NCI-H510A (cell line): ENCODE data around the gene NDUFV1.
A peak's percentile ranks its signal among the peaks of the same experiment; 100 is the strongest.
"Not testable (repeated sequence)": the region's sequence is repeated elsewhere in the genome, so short reads cannot be mapped to it uniquely, and the experiment has no call there.

Experiments
- DNase-seq: peaks from one replicate; lab custom pipeline; 2025; lab: John Stamatoyannopoulos, UW

NDUFV1 gene

DNA sequence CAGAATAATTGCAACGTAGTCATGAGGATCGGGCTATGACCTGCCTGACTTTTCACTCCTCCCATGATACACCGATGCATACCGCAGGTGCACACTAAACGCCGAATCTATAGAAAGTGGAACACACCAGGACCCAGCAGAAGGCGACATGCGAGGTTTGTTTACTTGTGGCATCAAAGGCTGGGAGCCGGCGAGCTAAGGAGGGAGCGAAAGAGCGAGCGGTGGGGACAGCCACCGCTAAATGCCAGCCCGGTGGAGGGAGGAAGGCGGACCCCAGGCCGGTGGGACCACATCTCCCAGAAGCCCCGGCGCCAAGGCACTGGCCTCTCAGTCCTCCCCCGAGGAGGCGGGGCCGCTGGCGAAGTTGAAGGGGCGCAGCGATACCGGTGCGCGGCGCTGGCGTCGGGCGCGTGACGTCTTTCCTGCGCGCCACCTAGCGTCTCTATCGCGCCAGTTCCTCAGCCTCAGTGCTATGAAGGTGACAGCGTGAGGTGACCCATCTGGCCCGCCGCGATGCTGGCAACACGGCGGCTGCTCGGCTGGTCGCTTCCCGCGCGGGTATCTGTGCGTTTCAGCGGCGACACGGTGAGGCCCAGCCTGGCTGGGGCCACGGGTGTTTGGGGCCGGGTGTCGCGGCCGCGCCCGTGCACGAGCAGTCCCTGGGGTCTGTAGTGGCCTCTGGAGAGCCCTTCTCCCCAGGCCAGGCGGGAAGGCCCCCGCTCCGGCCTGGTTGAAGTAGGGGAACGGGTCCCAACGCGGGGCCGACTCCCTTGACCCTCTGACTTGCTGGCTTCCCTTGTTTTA lies at the start of gene NDUFV1:
NDUFV1 (plus strand) TSS at position 445 of the 804 bp plus-strand sequence; CDS start at position 514, 69 bp downstream.
- peak; percentile 97 for DNase-seq

DNA sequence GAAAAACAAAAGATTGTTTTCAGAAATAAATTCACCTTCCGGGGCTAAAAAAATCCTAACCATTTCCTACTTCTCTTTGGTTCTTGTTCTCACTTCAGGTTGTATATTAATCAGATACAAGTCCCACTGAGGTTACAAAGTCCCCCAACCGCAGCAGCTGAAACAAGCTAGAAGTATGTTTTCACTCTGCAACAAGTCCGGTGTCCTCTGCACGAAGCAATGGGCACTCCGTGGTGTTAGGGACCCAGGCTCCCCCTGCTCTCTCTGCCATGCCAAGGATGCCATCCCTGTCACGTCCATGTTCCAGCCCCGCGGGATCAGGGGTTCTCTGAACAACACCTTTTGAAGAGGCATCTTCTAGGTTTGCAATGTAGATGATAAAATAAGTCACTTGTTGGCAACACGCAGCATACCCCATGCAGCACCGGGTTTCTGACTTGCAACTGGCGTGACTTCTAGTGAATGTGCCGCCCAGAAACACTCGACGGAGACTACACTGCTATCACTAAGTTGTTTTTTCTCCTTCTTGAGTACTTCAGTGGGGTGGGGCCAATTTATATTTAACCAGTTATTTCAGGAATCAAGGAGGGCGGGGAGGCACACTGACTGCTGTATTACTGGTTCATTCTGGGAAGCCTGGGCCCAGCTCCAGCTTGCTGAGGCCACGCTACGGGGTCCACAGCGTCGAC lies 48.5 kb upstream of the NDUFV1 start:
- DNase-seq = no peak

DNA sequence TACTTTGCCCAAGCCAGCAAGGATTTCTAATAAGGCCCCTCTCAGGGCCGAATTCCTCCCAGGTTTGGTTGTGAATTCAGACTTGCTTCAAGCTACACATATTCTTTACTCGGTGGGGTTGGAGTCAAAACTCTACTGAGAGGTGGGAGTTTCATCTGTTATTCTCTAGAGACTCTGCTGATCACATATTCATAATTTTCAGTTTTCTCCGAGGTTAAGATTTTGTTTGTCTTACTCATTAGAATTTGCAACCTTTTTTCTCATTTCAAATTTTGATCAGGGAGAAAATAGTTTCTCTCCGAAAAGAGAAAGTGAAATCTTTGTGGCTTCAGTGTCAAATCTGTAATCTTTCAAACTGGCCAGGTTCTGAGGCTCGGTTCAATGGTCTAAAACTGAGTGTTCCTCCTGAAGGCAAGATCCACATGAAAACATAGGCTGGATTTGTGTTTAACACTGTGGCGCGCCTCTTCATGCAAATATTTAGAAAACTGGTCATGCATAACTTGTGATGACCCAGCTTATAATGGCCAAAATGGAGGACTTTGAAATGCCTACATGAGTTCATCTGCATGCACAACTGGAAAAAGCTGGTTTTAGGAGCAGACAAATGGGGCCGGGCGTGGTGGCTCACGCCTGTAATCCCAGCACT lies 44.6 kb upstream of the NDUFV1 start:
- peak; percentile 50 for DNase-seq

DNA sequence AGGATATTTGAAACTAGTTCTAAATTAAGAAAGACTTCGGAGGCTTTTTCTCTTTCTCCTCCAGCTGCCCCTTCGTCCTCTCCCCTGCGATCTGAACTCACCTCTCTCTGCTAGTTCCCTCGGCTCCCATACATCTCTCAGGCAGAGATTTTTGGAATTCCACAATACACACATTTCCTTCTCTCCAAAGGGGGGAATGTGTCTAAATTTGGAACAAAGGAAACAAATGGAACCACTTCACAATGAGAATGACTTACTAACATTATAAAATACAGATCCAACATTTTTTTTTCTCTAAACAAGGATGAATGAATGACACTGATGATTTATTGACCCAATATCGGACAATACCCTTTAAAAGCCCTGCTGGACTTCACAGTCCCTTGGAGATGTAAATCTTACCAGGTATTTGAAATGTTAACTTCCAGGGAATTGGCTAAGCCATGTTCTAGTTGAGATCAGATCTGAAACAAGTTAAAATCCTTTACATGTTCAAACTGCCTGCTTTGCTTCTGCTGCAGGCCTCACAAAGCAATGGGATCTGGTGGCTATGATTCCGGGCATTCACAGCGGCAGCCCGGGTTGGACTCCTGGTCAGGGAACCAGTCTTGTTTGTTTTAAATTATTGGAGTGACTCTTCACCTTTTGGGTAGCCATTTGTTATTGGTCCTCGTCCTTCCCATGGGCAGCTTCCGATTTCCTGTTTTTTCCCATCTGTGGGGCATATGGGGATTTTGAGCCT lies 43.6 kb upstream of the NDUFV1 start:
- no peak for DNase-seq

DNA sequence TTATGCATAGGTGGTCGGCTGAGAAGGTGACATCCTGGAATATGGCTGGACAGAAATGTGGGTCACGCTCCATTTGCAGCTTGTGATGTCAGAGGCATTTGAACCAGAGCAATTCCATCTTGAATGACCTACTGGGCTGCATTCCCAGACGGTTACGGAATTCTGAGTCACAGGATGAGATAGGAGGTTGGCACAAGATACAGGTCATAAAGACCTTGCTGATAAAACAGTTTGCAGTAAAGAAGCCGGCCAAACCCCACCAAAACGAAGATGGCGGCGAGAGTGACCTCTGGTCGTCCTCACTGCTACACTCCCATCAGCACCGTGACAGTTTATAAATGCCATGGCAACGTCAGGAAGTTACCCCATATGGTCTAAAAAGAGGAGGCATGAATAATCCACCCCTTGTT lies 43.0 kb upstream of the NDUFV1 start:
- not testable (repeated sequence) for DNase-seq

- DNase-seq = no peak
Observed at GRCh38 chr11:67564230-67564629, 42.5 kb upstream of the NDUFV1 start.

GRCh38 chr11:67571443-67571842 lies 35.3 kb upstream of the NDUFV1 start:
- no peak for DNase-seq

- DNase-seq = no peak
Observed at GRCh38 chr11:67572305-67572704, 34.4 kb upstream of the NDUFV1 start.

GRCh38 chr11:67572747-67573419 lies 33.9 kb upstream of the NDUFV1 start:
- DNase-seq = peak; percentile 59

- no peak for DNase-seq
Observed at GRCh38 chr11:67574938-67575337, 31.8 kb upstream of the NDUFV1 start.

GRCh38 chr11:67576735-67577475 lies 29.8 kb upstream of the NDUFV1 start:
- no peak for DNase-seq

- DNase-seq = no peak
Observed at GRCh38 chr11:67577951-67578350, 28.8 kb upstream of the NDUFV1 start.

DNA sequence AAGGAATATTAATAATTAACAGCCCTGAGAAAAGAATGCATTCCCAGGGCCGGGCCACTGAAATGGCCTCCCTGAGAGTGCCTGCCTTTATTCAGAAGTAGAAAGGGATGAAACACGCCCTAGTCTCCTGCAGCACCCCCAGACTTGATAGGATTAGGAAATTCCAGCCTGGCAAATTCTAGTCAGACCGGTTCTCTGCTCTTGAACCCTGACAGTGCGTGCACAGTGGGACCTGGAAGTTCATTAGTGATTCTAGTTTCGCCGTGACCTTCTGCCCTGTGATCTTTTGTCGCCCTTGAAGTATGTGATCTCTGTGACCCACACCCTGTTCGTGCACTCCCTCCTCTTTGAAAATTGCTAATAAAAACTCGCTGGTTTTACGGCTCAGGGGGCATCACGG lies 25.3 kb upstream of the NDUFV1 start:
- DNase-seq = peak; percentile 78

GRCh38 chr11:67582011-67582410 lies 24.7 kb upstream of the NDUFV1 start:
- DNase-seq = no peak

- DNase-seq = peak; percentile 97
Observed at GRCh38 chr11:67583247-67584204, 23.2 kb upstream of the NDUFV1 start, which contains the start of gene GSTP1. Gene GSTP1, plus strand, starts transcription at chr11:67583812. Its CDS starts 32 bp downstream, at chr11:67583844.

DNA sequence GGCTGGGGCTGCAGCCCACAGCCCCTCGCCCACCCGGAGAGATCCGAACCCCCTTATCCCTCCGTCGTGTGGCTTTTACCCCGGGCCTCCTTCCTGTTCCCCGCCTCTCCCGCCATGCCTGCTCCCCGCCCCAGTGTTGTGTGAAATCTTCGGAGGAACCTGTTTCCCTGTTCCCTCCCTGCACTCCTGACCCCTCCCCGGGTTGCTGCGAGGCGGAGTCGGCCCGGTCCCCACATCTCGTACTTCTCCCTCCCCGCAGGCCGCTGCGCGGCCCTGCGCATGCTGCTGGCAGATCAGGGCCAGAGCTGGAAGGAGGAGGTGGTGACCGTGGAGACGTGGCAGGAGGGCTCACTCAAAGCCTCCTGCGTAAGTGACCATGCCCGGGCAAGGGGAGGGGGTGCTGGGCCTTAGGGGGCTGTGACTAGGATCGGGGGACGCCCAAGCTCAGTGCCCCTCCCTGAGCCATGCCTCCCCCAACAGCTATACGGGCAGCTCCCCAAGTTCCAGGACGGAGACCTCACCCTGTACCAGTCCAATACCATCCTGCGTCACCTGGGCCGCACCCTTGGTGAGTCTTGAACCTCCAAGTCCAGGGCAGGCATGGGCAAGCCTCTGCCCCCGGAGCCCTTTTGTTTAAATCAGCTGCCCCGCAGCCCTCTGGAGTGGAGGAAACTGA lies 22.4 kb upstream of the NDUFV1 start:
- DNase-seq = peak; percentile 48

- DNase-seq = no peak
Observed at GRCh38 chr11:67584881-67585873, 21.6 kb upstream of the NDUFV1 start.

GRCh38 chr11:67585911-67586310 lies 20.8 kb upstream of the NDUFV1 start:
- DNase-seq = no peak
